ENCODE data around the gene UNC5B.

DNA sequence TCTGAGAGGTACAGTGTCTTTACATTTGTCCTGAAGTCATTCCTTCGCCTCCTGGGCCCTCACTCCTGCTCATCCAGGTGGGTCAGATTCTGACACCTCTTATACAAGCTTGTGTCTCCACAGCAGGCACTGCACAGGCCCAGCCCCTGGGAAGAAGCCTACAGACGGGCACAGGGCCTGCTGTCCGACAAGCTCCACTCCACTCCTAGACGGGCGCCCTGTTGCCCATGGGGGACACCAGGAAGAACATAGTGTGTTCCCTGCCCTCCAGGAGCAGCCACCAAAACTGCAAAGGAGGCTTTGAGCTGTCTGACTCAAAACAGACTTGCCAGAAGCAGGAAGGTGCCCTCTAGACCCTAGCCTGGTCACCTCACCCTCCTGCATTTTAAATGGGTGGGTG, 61.1 kb downstream of the UNC5B start:
- TF ChIP-seq CTCF (conservative IDR thresholded peaks at IDR 0.05 in 1 of 2, IDR thresholded peaks at IDR 0.05 in 1 of 2; ENCODE audit: low read depth in 1 of 2, low read length in 2 of 2): no peak
- TF ChIP-seq EZH2 (IDR thresholded peaks at IDR 0.05; ENCODE audit: low read length, missing control alignments): no peak

Measured in fibroblast of lung (primary cell).